DND-41 (cell line): ENCODE data around the gene TRIM74.
"Not testable (repeated sequence)": the region's sequence is repeated elsewhere in the genome, so short reads cannot be mapped to it uniquely, and the experiment has no call there.

Experiments
- ATAC-seq: fragments of 200-7000 bp; cut with Tn5 transposase; 3 replicates; pipeline ENCODE4 v1.9.1; 2021; ENCODE audit warnings: low read depth; ENCODE audit not compliant: insufficient read depth
- DNase-seq: peaks from one replicate; pipeline ENCODE4 v3.0.0-alpha.2; 2020
- H2AFZ ChIP-seq: 2 replicates; pipeline ENCODE4 v1.6.0; 2012; ENCODE audit warnings: low read depth, low read length
- H3K27ac ChIP-seq: 2 replicates; pipeline ENCODE4 v1.5.1; 2012; ENCODE audit warnings: low read length, inconsistent platforms
- H3K27me3 ChIP-seq: fragments of 200-600 bp; sonication (generic); 2 replicates; pipeline ENCODE4 v1.6.0; 2012; ENCODE audit warnings: low read length, mild to moderate bottlenecking, inconsistent platforms; ENCODE audit not compliant: insufficient read depth, poor library complexity
- H3K36me3 ChIP-seq: 2 replicates; pipeline ENCODE4 v1.5.1; 2012; ENCODE audit warnings: low read length, inconsistent platforms; ENCODE audit not compliant: insufficient read depth
- H3K4me1 ChIP-seq: 2 replicates; pipeline ENCODE4 v1.5.1; 2012; ENCODE audit warnings: mild to moderate bottlenecking, low read length; ENCODE audit not compliant: insufficient read depth
- H3K4me2 ChIP-seq: 2 replicates; pipeline ENCODE4 v1.6.0; 2012; ENCODE audit warnings: mild to moderate bottlenecking, moderate library complexity, low read length, inconsistent platforms; ENCODE audit not compliant: insufficient read depth
- H3K4me3 ChIP-seq, 2 experiments: fragments of 200-600 bp in 1 of 2; shearing (Covaris generic) in 1 of 2; 2 replicates each; pipeline ENCODE4 v1.5.1; 2012 to 2016; ENCODE audit warnings: inconsistent platforms in 2 of 2, low read length in 2 of 2, mild to moderate bottlenecking in 2 of 2, low read depth in 1 of 2, moderate library complexity in 1 of 2
- H3K79me2 ChIP-seq: 2 replicates; pipeline ENCODE4 v1.6.0; 2012; ENCODE audit warnings: low read length, inconsistent platforms; ENCODE audit not compliant: insufficient read depth
- H3K9ac ChIP-seq: 2 replicates; pipeline ENCODE4 v1.6.0; 2012; ENCODE audit warnings: low read depth, mild to moderate bottlenecking, inconsistent platforms, low read length, moderate library complexity
- H3K9me3 ChIP-seq: 2 replicates; pipeline ENCODE4 v1.5.1; 2012; ENCODE audit warnings: low read length, moderate library complexity, mild to moderate bottlenecking, inconsistent platforms; ENCODE audit not compliant: insufficient read depth, severe bottlenecking
- H4K20me1 ChIP-seq: 2 replicates; pipeline ENCODE4 v1.6.0; 2012; ENCODE audit warnings: low read length; ENCODE audit not compliant: insufficient read depth

Gene TRIM74

GRCh38 chr7:72990146-72990913 is 21.1 kb upstream of the TRIM74 start:
- not testable (repeated sequence) for H3K9me3 ChIP-seq, H3K36me3 ChIP-seq, DNase-seq, H3K27ac ChIP-seq, H3K9ac ChIP-seq, H3K79me2 ChIP-seq, H3K27me3 ChIP-seq, H3K4me3 ChIP-seq, H3K4me1 ChIP-seq, H4K20me1 ChIP-seq, H3K4me2 ChIP-seq, H2AFZ ChIP-seq
- peak; percentile 55 for ATAC-seq

DNA sequence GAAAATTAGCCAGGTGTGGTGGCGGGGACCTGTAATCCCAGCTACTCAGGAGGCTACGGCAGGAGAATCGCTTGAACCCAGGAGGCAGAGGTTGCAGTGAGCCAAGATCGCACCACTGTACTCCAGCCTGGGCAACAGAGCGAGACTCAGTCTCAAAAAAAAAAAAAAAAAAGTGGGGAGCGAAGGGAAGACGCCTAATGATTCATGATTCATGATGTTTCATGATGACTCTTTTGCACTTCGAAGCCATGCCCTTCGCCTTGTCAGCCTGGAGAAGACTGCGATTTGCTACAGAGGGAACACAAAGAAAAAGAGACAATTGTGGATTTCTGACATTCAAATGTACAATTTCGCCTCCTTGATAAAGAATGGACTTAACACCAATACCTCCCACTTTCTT is 12.8 kb upstream of the TRIM74 start:
- not testable (repeated sequence) for H3K27me3 ChIP-seq, H4K20me1 ChIP-seq, H3K9ac ChIP-seq, H2AFZ ChIP-seq, H3K79me2 ChIP-seq, H3K4me3 ChIP-seq, H3K4me2 ChIP-seq, ATAC-seq, H3K27ac ChIP-seq, H3K9me3 ChIP-seq, H3K36me3 ChIP-seq, H3K4me1 ChIP-seq, DNase-seq

- not testable (repeated sequence) for H3K79me2 ChIP-seq, H3K9me3 ChIP-seq, DNase-seq, H4K20me1 ChIP-seq, ATAC-seq, H3K27ac ChIP-seq, H2AFZ ChIP-seq, H3K9ac ChIP-seq, H3K4me3 ChIP-seq, H3K27me3 ChIP-seq, H3K4me1 ChIP-seq, H3K36me3 ChIP-seq, H3K4me2 ChIP-seq
These were observed 11.1 kb upstream of the TRIM74 start for GRCh38 chr7:72980382-72980781.

DNA sequence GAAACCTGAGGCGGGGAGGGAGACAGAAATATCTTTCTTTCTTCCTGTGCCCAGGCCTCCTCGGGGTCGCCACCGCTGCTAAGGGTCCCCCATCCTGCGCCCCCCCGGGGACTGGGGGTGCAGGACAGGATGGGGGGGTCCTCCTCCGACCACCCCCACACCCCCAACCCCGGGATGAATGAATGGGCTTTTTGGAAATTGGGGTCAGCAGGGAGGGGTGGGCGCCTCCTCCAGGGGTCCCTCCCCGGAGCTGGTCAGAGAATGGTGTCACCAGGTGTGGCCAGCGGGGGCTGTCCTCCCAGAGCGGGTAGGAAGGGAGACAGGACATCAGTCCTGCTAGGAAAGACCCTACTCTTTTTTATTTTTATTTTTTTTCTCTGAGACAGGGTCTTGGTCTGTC is 7.2 kb upstream of the TRIM74 start:
- H3K4me3 ChIP-seq, DNase-seq, H3K27me3 ChIP-seq, H3K36me3 ChIP-seq, ATAC-seq, H3K27ac ChIP-seq, H4K20me1 ChIP-seq, H3K79me2 ChIP-seq, H3K9me3 ChIP-seq, H3K4me2 ChIP-seq, H3K4me1 ChIP-seq, H2AFZ ChIP-seq, H3K9ac ChIP-seq: not testable (repeated sequence)

DNA sequence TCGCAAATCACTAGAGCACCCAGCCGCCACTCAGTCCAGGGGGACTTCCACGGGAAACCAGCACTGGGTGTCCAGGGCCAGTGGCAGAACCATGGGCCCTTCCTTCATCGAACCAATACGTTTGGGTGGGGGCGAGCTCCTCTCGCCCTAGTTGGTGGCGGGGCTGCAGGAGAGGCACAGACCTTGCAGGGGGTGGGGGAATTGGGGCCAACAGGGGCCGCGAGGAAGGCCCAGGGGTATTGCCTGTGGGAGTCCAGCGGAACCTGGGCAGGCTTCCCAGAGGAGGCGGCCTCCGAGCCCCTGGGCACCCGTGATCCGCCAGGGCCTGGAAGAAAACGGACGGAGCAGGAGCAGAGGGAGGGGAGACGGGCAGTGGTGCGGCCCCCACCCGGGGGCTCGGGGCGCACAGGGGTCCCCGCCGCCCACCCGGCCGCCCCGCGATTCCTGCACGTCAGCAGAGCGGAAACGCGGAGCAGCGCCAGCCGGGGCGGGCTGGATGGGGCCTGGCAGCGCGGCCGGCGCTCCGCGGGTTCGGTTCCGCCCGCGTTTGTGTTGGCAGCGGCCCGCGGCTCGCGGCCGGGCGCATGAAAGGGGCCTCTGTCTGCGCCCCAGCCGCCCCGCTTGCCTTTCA is 6.5 kb upstream of the TRIM74 start:
- not testable (repeated sequence) for H3K79me2 ChIP-seq, H3K4me1 ChIP-seq, H3K27me3 ChIP-seq, H3K4me2 ChIP-seq, H3K36me3 ChIP-seq, H3K27ac ChIP-seq, H2AFZ ChIP-seq, H3K9me3 ChIP-seq, H3K9ac ChIP-seq, ATAC-seq, H4K20me1 ChIP-seq, DNase-seq, H3K4me3 ChIP-seq

DNA sequence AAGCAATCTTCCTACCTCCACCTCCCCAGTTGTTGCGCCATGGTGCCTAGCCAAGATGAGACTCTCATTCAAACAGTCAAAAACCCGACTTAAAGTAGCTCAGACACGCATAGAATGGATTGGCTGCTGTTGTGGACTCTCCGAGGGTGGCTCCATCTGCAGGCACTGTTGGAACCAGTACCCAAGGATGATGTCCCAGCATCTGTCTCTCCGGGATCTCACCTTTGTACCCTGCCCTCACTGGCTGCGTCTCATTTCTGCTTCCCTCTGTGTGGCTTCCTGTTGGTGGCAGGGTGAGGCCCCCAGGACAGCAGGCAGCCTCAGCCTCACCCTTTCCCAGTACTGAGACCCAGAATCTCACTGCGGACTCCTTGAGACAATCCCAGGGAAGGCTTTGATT is 5.5 kb upstream of the TRIM74 start:
- H2AFZ ChIP-seq, H3K27ac ChIP-seq, H4K20me1 ChIP-seq, H3K9me3 ChIP-seq, H3K79me2 ChIP-seq, H3K9ac ChIP-seq, H3K36me3 ChIP-seq, ATAC-seq, H3K4me1 ChIP-seq, H3K4me3 ChIP-seq, DNase-seq, H3K27me3 ChIP-seq, H3K4me2 ChIP-seq: not testable (repeated sequence)

- H3K27ac ChIP-seq, H3K9ac ChIP-seq, H3K9me3 ChIP-seq, H3K4me2 ChIP-seq, H3K4me3 ChIP-seq, H4K20me1 ChIP-seq, DNase-seq, H3K36me3 ChIP-seq, H3K79me2 ChIP-seq, ATAC-seq, H3K4me1 ChIP-seq, H2AFZ ChIP-seq, H3K27me3 ChIP-seq: not testable (repeated sequence)
These were observed 2.2 kb upstream of the TRIM74 start for GRCh38 chr7:72971505-72971904.

DNA sequence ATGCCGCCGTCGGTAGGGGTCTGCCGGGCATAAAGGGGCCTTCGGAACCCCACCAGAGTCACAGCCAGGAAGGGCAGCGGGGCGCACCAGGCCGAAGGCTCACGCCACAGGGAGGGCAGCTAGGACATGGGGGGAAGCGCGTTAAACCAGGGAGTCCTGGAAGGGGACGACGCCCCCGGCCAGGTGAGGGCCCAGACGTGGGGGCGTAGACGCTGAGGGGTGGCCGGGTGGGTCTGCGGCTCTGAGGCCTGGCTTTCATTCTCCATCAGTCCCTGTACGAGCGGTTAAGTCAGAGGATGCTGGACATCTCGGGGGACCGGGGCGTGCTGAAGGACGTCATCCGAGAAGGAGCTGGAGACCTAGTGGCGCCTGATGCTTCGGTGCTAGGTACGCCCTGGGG is 422 bp upstream of the TRIM74 start:
- not testable (repeated sequence) for H4K20me1 ChIP-seq, DNase-seq, ATAC-seq, H2AFZ ChIP-seq, H3K4me3 ChIP-seq, H3K79me2 ChIP-seq, H3K36me3 ChIP-seq, H3K4me2 ChIP-seq, H3K4me1 ChIP-seq, H3K9ac ChIP-seq, H3K9me3 ChIP-seq, H3K27ac ChIP-seq, H3K27me3 ChIP-seq
